ENCODE measurements around the gene LRRC52. TPM values are rescaled to one million over a fixed set of nuclear protein-coding genes. Genes with fewer than 3 reads are reported as not detected.

LRRC52 gene
- total RNA-seq, 1 experiment from 2014 or later = not detected

DNA sequence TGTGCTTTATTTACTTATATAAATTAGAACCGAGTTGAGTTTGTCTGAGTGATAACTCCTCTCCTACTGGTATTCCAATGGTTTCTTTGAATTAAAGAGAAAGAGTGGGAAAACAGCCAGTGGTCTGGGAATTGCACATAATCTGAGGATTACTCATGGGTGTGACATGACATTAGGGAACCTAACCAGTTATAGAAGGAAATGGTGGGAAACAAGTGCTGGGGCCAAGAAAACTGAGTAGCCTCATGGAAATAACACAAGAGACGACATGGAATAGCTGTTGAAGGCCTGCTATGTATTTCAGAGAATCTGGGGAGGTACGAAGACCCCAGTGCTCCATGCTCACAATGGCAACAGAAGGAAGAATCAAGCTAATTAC lies 41.8 kb upstream of the LRRC52 start:
- ChIA-PET CTCF (no interaction called here), POLR2A (no interaction called here)
- peaks cover 8% of the 10 kb centered on the region for H3K9me3 Mint-ChIP-seq
- H3K36me3 Mint-ChIP-seq = no peaks in the 10 kb centered on the region
- DNase-seq (ENCODE audit: low spot score) = no peak
- ATAC-seq = no peak
- no peak overlapping the region for H3K4me3 Mint-ChIP-seq
- H3K4me1 Mint-ChIP-seq = no peaks in the 10 kb centered on the region
- no peak overlapping the region for H3K27ac Mint-ChIP-seq
- TF ChIP-seq FOXJ3 (CRISPR knock-in tag; IDR thresholded peaks at IDR 0.05; ENCODE audit: borderline replicate concordance) = no peak
- no peaks in the 10 kb centered on the region for H3K27me3 Mint-ChIP-seq (ENCODE audit: low read depth)

DNA sequence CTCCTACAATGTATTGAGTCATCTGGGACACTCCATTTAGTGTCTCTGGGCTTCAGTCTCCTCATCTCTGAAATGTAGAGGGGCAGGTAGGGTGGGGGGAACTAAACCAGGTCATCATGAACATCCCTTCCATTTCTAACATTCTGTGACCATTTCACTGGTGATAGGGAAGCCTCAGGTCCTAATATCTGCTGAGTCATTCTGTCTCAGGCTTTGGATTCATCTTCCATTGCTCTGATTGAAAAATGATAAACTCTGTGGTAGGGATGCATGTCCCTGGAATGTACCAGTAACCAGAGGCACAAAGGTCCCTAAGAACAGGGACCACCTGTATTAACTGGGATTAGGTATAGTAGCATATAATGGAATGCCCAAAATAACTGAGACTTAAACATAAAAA lies 36.2 kb upstream of the LRRC52 start:
- TF ChIP-seq ESRRA (CRISPR knock-in tag; IDR thresholded peaks at IDR 0.05; ENCODE audit: borderline replicate concordance) = no peak
- TF ChIP-seq, protein P1, sequence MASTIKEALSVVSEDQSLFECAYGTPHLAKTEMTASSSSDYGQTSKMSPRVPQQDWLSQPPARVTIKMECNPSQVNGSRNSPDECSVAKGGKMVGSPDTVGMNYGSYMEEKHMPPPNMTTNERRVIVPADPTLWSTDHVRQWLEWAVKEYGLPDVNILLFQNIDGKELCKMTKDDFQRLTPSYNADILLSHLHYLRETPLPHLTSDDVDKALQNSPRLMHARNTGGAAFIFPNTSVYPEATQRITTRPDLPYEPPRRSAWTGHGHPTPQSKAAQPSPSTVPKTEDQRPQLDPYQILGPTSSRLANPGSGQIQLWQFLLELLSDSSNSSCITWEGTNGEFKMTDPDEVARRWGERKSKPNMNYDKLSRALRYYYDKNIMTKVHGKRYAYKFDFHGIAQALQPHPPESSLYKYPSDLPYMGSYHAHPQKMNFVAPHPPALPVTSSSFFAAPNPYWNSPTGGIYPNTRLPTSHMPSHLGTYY (CRISPR knock-in tag; IDR thresholded peaks at IDR 0.05) = no peak
- TF ChIP-seq RELA (CRISPR knock-in tag; IDR thresholded peaks at IDR 0.05; ENCODE audit: borderline replicate concordance) = no peak
- no peak for TF ChIP-seq ZNF423 (CRISPR knock-in tag; IDR thresholded peaks at IDR 0.05)
- TF ChIP-seq ZNF263 (CRISPR knock-in tag; IDR thresholded peaks at IDR 0.05; ENCODE audit: low read depth) = no peak
- TF ChIP-seq KAT7 (CRISPR knock-in tag; IDR thresholded peaks at IDR 0.05; ENCODE audit: borderline replicate concordance) = no peak
- no peak for TF ChIP-seq RORB (CRISPR knock-in tag; IDR thresholded peaks at IDR 0.05)
- no peak for TF ChIP-seq STAT6 (CRISPR knock-in tag; conservative IDR thresholded peaks at IDR 0.05; ENCODE audit: low read depth)
- TF ChIP-seq ATF1 (CRISPR knock-in tag; IDR thresholded peaks at IDR 0.05) = no peak
- TF ChIP-seq, protein P2, sequence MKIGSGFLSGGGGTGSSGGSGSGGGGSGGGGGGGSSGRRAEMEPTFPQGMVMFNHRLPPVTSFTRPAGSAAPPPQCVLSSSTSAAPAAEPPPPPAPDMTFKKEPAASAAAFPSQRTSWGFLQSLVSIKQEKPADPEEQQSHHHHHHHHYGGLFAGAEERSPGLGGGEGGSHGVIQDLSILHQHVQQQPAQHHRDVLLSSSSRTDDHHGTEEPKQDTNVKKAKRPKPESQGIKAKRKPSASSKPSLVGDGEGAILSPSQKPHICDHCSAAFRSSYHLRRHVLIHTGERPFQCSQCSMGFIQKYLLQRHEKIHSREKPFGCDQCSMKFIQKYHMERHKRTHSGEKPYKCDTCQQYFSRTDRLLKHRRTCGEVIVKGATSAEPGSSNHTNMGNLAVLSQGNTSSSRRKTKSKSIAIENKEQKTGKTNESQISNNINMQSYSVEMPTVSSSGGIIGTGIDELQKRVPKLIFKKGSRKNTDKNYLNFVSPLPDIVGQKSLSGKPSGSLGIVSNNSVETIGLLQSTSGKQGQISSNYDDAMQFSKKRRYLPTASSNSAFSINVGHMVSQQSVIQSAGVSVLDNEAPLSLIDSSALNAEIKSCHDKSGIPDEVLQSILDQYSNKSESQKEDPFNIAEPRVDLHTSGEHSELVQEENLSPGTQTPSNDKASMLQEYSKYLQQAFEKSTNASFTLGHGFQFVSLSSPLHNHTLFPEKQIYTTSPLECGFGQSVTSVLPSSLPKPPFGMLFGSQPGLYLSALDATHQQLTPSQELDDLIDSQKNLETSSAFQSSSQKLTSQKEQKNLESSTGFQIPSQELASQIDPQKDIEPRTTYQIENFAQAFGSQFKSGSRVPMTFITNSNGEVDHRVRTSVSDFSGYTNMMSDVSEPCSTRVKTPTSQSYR (CRISPR knock-in tag; IDR thresholded peaks at IDR 0.05) = no peak
- TF ChIP-seq ATF3 (CRISPR knock-in tag; conservative IDR thresholded peaks at IDR 0.05) = no peak
- TF ChIP-seq ZNF232 (CRISPR knock-in tag; IDR thresholded peaks at IDR 0.05) = no peak
- TF ChIP-seq HMGXB4 (CRISPR knock-in tag; IDR thresholded peaks at IDR 0.05) = no peak
- TF ChIP-seq PRRX2 (CRISPR knock-in tag; IDR thresholded peaks at IDR 0.05) = no peak
- TF ChIP-seq FOXP1 (CRISPR knock-in tag; IDR thresholded peaks at IDR 0.05; ENCODE audit: borderline replicate concordance) = no peak
- TF ChIP-seq ELF4 (CRISPR knock-in tag; IDR thresholded peaks at IDR 0.05; ENCODE audit: low read depth) = no peak
- DNase-seq (ENCODE audit: low spot score) (no peak), ATAC-seq (no peak)
- no peak overlapping the region for H3K4me3 Mint-ChIP-seq
- ChIA-PET CTCF (no interaction called here), POLR2A (no interaction called here)
- H3K4me1 Mint-ChIP-seq = no peaks in the 10 kb centered on the region
- H3K9me3 Mint-ChIP-seq = peaks cover 8% of the 10 kb centered on the region
- no peaks in the 10 kb centered on the region for H3K36me3 Mint-ChIP-seq
- H3K27ac Mint-ChIP-seq = no peak overlapping the region
- no peaks in the 10 kb centered on the region; the same call in 1 of the 2 replicates for H3K27me3 Mint-ChIP-seq (ENCODE audit: low read depth)
